ENCODE results near the gene CAPZB.

- TF ChIP-seq CTCF (IDR thresholded peaks at IDR 0.05; ENCODE audit: low read length) = no peak
- no peak for TF ChIP-seq EZH2 (optimal IDR thresholded peaks at IDR 0.05; ENCODE audit: low read depth, low read length)
- TF ChIP-seq EZH2phosphoT487 (IDR thresholded peaks at IDR 0.05; ENCODE audit: low read length) = no peak
Observed at GRCh38 chr1:19416921-19417470, 68.3 kb downstream of the CAPZB start.
